ENCODE results near the gene TRABD2A.
A peak's percentile ranks its signal among the peaks of the same experiment; 100 is the strongest.

The TRABD2A gene

DNA sequence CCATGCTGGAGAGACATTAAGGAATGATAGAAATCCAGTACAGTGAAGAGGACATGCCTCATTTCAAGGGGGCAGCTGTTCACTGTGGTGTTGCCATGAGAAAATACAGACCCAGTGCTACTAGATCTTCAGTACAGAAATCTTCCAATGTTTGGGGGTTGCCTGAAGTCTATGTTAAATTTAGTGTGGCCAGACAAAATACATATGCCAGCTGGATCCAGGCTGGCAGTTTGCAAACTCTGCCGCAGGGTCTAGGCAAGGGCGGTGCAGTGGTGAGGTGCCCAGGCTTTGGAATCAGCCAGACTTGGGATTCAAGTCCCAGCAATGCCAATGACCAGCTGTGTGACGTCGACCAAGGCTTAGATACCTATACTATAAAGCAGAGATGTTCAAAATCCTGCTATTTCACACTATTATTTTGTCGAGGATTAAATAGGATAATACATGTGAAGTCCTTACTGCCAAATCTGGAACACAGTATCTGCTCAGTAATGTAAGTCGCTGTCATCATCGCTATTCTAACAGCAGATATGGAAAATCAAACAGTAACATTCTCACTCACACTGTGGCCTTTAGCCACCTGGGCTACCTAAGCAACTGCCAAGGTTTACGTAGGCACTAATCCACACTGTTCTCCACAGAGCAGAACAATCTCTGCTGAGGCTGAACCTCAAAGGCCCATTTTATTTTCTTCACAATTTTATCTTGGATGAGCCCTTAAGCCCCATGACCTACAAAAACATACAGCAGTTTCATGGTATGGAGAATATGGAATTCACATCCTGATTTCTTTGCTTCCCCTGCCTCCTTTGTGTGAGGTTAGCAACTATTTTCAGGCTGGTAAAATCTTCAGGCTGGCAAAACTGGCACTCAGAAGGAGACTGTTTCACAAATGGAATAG, 18.7 kb upstream of the TRABD2A start:
- no peak overlapping the region for H4K8ac ChIP-seq (ENCODE audit: low read length)

DNA sequence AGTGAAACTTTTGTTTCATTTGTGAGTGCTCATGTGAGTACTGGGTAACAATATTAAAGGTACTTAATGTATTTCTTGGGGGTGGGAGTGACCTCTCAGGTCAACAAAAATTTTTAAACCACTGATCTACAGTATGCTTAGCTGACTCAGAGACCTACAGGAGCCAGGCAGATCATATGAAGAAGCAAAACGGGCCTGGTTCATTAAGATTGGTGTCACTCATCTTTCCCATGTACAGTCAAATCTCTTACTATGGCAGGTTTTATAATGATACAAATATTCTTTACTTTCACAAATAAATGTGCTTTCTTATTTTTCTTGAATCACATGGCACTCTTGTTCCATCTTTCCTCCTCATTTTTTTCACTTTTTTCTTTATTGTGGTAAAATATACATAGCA, 16.9 kb upstream of the TRABD2A start:
- 25% methylated on average over 1 of the region's 1 CpG for WGBS
- Histone ChIP-seq H3K4ac (ENCODE audit: low read depth in 1 of 2, low read length in 2 of 2) (no peak overlapping the region), H3K14ac (ENCODE audit: low read length in 2 of 2) (no peak overlapping the region)

More for the DNA sequence above, 18.7 kb upstream of the TRABD2A start:
- Histone ChIP-seq H3K9ac (ENCODE audit: low read length) (no peak overlapping the region), H3K23ac (ENCODE audit: low read length in 2 of 2) (no peak overlapping the region), H3K36me3 (ENCODE audit: control insufficient read depth in 1 of 2, insufficient read depth in 2 of 2, low read depth in 1 of 2, low read length in 2 of 2) (no peaks in the 10 kb centered on the region), H3K9me3 (ENCODE audit: control insufficient read depth, low read length) (no peaks in the 10 kb centered on the region), H3K27ac (ENCODE audit: low read length, poor library complexity, severe bottlenecking) (no peak overlapping the region), H3K18ac (ENCODE audit: low read depth in 1 of 2, low read length in 2 of 2) (peak overlapping the region in 1 of 2 experiments; percentile 14), H2BK120ac (ENCODE audit: low read depth, low read length) (peak overlapping the region; percentile 6), H3K79me1 (replicated peaks; ENCODE audit: low read length, poor library complexity, severe bottlenecking) (no peaks in the 10 kb centered on the region), H3K4ac (ENCODE audit: low read depth in 1 of 2, low read length in 2 of 2) (peak overlapping the region; percentile 66 to 71), H3K4me2 (ENCODE audit: low read length, poor library complexity, severe bottlenecking) (no peak overlapping the region), H3K4me3 (ENCODE audit: insufficient read depth in 1 of 2, low read depth in 1 of 2, low read length in 2 of 2) (no peak overlapping the region), H3K27me3 (ENCODE audit: control insufficient read depth in 1 of 2, insufficient read depth in 1 of 2, low read length in 2 of 2) (no peaks in the 10 kb centered on the region), H2BK12ac (ENCODE audit: low read length in 2 of 2) (peak overlapping the region; percentile 59 to 94), H2AFZ (ENCODE audit: low read depth, low read length) (no peak overlapping the region), H2AK5ac (ENCODE audit: low read length, severe bottlenecking) (peak overlapping the region; percentile 33), H2BK5ac (ENCODE audit: low read depth, low read length, poor library complexity, severe bottlenecking) (no peak overlapping the region), H2BK15ac (ENCODE audit: low read depth, poor library complexity, severe bottlenecking) (peak overlapping the region; percentile 15), H3K14ac (ENCODE audit: low read length in 2 of 2) (no peak overlapping the region), H3K4me1 (ENCODE audit: control insufficient read depth, insufficient read depth, low read depth, low read length) (peaks cover 11% of the 10 kb centered on the region), H4K91ac (ENCODE audit: low read length) (no peak overlapping the region)
- no peak for DNase-seq
- over 99% methylated on average over 6 of the region's 8 CpGs for WGBS

DNA sequence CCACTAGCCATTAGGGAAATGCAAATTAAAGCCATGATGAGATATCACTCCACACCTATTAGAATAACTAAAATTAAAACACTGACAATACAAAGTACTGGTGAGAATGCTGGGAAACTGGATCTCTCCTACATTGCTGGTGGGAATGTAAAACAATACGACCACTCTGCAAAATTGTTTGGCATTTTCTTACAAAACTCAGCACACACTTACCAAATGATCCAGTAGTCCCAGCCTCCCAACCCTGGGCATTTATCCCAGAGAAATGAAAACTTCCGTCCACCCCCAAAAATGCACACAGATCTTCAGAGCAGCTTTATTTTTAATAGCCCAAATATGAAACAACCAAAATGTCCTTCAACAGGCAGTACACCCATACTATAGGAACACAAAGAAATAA, 15.7 kb upstream of the TRABD2A start:
- no peak overlapping the region for H2AK5ac ChIP-seq (ENCODE audit: low read length, severe bottlenecking)
- DNase-seq = no peak
- no peaks in the 10 kb centered on the region for H3K9me3 ChIP-seq (ENCODE audit: control insufficient read depth, low read length)
- no peak overlapping the region for H2BK5ac ChIP-seq (ENCODE audit: low read depth, low read length, poor library complexity, severe bottlenecking)
- H3K27me3 ChIP-seq (ENCODE audit: control insufficient read depth in 1 of 2, insufficient read depth in 1 of 2, low read length in 2 of 2) = no peaks in the 10 kb centered on the region
- H3K27ac ChIP-seq (ENCODE audit: low read length, poor library complexity, severe bottlenecking) = no peak overlapping the region
- H2BK15ac ChIP-seq (ENCODE audit: low read depth, poor library complexity, severe bottlenecking) = no peak overlapping the region
- no peak overlapping the region for H3K4me2 ChIP-seq (ENCODE audit: low read length, poor library complexity, severe bottlenecking)
- H4K91ac ChIP-seq (ENCODE audit: low read length) = no peak overlapping the region
- no peak overlapping the region for H3K23ac ChIP-seq (ENCODE audit: low read length in 2 of 2)
- no peak overlapping the region for H3K18ac ChIP-seq (ENCODE audit: low read depth in 1 of 2, low read length in 2 of 2)
- no peaks in the 10 kb centered on the region for H3K36me3 ChIP-seq (ENCODE audit: control insufficient read depth in 1 of 2, insufficient read depth in 2 of 2, low read depth in 1 of 2, low read length in 2 of 2)
- H3K79me1 ChIP-seq (replicated peaks; ENCODE audit: low read length, poor library complexity, severe bottlenecking) = no peaks in the 10 kb centered on the region
- H2BK12ac ChIP-seq (ENCODE audit: low read length in 2 of 2) = no peak overlapping the region
- H3K9ac ChIP-seq (ENCODE audit: low read length) = no peak overlapping the region
- peaks cover 15% of the 10 kb centered on the region for H3K4me1 ChIP-seq (ENCODE audit: control insufficient read depth, insufficient read depth, low read depth, low read length)
- H2BK120ac ChIP-seq (ENCODE audit: low read depth, low read length) = no peak overlapping the region
- H4K8ac ChIP-seq (ENCODE audit: low read length) = no peak overlapping the region
- H3K4ac ChIP-seq (ENCODE audit: low read depth in 1 of 2, low read length in 2 of 2) = no peak overlapping the region
- no peak overlapping the region for H2AFZ ChIP-seq (ENCODE audit: low read depth, low read length)
- WGBS = 96% methylated on average over 2 of the region's 2 CpGs
- no peak overlapping the region for H3K14ac ChIP-seq (ENCODE audit: low read length in 2 of 2)
- H3K4me3 ChIP-seq (ENCODE audit: insufficient read depth in 1 of 2, low read depth in 1 of 2, low read length in 2 of 2) = peak overlapping the region in 1 of 2 experiments; percentile 1

More for the DNA sequence above, 16.9 kb upstream of the TRABD2A start:
- DNase-seq = no peak
- Histone ChIP-seq H4K91ac (ENCODE audit: low read length) (no peak overlapping the region), H3K4me1 (ENCODE audit: control insufficient read depth, insufficient read depth, low read depth, low read length) (peaks cover 15% of the 10 kb centered on the region), H4K8ac (ENCODE audit: low read length) (no peak overlapping the region), H2AFZ (ENCODE audit: low read depth, low read length) (no peak overlapping the region), H3K27me3 (ENCODE audit: control insufficient read depth in 1 of 2, insufficient read depth in 1 of 2, low read length in 2 of 2) (no peaks in the 10 kb centered on the region), H2BK12ac (ENCODE audit: low read length in 2 of 2) (no peak overlapping the region), H3K27ac (ENCODE audit: low read length, poor library complexity, severe bottlenecking) (peak overlapping the region; percentile 71), H3K79me1 (replicated peaks; ENCODE audit: low read length, poor library complexity, severe bottlenecking) (no peaks in the 10 kb centered on the region), H3K9ac (ENCODE audit: low read length) (peak overlapping the region; percentile 73), H2BK15ac (ENCODE audit: low read depth, poor library complexity, severe bottlenecking) (peak overlapping the region; percentile 40), H3K4me3 (ENCODE audit: insufficient read depth in 1 of 2, low read depth in 1 of 2, low read length in 2 of 2) (peak overlapping the region in 1 of 2 experiments; percentile 15), H3K4me2 (ENCODE audit: low read length, poor library complexity, severe bottlenecking) (no peak overlapping the region), H3K18ac (ENCODE audit: low read depth in 1 of 2, low read length in 2 of 2) (peak overlapping the region in 1 of 2 experiments; percentile 77), H2BK5ac (ENCODE audit: low read depth, low read length, poor library complexity, severe bottlenecking) (no peak overlapping the region), H2AK5ac (ENCODE audit: low read length, severe bottlenecking) (no peak overlapping the region), H3K36me3 (ENCODE audit: control insufficient read depth in 1 of 2, insufficient read depth in 2 of 2, low read depth in 1 of 2, low read length in 2 of 2) (no peaks in the 10 kb centered on the region), H2BK120ac (ENCODE audit: low read depth, low read length) (no peak overlapping the region), H3K9me3 (ENCODE audit: control insufficient read depth, low read length) (no peaks in the 10 kb centered on the region), H3K23ac (ENCODE audit: low read length in 2 of 2) (no peak overlapping the region)

DNA sequence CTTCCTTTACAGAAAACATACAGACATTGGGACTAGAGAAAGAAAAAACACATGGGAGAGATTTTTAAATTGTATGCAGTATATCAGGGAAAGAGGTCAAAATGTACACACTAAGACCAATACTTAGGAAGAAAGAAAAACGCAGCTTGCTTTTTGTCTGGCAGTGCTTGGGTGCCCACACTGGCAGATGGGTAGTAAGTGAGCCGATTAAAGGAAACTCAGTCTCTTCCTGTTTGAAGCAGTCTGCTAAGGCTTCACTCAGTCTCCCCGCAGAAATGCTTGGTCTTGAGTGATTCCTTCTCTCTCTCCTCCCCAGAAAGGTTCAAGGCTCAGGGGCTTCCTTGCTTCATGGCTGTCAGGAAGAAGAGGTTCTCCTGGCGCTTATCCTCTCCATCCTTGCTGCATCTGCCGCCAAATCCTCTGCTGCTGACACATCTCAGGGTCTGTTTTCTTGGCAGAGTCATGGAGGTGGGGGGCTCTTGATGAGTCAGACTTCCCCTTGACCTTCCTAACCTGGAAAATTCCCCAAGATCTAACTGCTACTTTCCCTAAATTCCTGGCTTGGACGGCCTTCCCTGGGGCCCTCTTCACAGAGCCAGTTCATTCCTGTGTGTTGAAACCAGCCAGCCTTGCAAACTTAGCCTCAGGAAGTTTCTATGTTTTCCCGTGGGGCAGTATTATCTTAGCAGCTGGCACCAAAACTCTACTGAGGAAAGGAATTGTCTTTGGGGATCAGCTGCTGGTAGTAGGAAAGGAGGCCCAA, 14.1 kb upstream of the TRABD2A start:
- Histone ChIP-seq H3K4me1 (ENCODE audit: control insufficient read depth, insufficient read depth, low read depth, low read length) (peaks cover 15% of the 10 kb centered on the region), H4K91ac (ENCODE audit: low read length) (peak overlapping the region; percentile 52), H3K36me3 (ENCODE audit: control insufficient read depth in 1 of 2, insufficient read depth in 2 of 2, low read depth in 1 of 2, low read length in 2 of 2) (no peaks in the 10 kb centered on the region), H3K4me2 (ENCODE audit: low read length, poor library complexity, severe bottlenecking) (no peak overlapping the region), H3K9me3 (ENCODE audit: control insufficient read depth, low read length) (no peaks in the 10 kb centered on the region), H3K18ac (ENCODE audit: low read depth in 1 of 2, low read length in 2 of 2) (peak overlapping the region; percentile 69 to 75), H3K23ac (ENCODE audit: low read length in 2 of 2) (peak overlapping the region in 1 of 2 experiments; percentile 40), H2BK5ac (ENCODE audit: low read depth, low read length, poor library complexity, severe bottlenecking) (peak overlapping the region; percentile 67), H3K27me3 (ENCODE audit: control insufficient read depth in 1 of 2, insufficient read depth in 1 of 2, low read length in 2 of 2) (no peaks in the 10 kb centered on the region), H2BK15ac (ENCODE audit: low read depth, poor library complexity, severe bottlenecking) (peak overlapping the region; percentile 93), H3K14ac (ENCODE audit: low read length in 2 of 2) (peak overlapping the region in 1 of 2 experiments; percentile 48), H3K4ac (ENCODE audit: low read depth in 1 of 2, low read length in 2 of 2) (peak overlapping the region; percentile 59 to 73), H4K8ac (ENCODE audit: low read length) (peak overlapping the region; percentile 81), H2BK120ac (ENCODE audit: low read depth, low read length) (peak overlapping the region; percentile 42), H2AFZ (ENCODE audit: low read depth, low read length) (peak overlapping the region; percentile 58), H3K9ac (ENCODE audit: low read length) (peak overlapping the region; percentile 66), H3K79me1 (replicated peaks; ENCODE audit: low read length, poor library complexity, severe bottlenecking) (no peaks in the 10 kb centered on the region), H2AK5ac (ENCODE audit: low read length, severe bottlenecking) (peak overlapping the region; percentile 47), H3K27ac (ENCODE audit: low read length, poor library complexity, severe bottlenecking) (peak overlapping the region; percentile 59), H2BK12ac (ENCODE audit: low read length in 2 of 2) (peak overlapping the region in 1 of 2 experiments; percentile 8), H3K4me3 (ENCODE audit: insufficient read depth in 1 of 2, low read depth in 1 of 2, low read length in 2 of 2) (peak overlapping the region in 1 of 2 experiments; percentile 35)
- 45% methylated on average over 7 of the region's 7 CpGs for WGBS
- DNase-seq = peak; percentile 66

Data from mesenchymal stem cell (in vitro differentiated cells and primary cell).